GM12878 (cell line): ENCODE results near the gene ROM1. TPM values are rescaled to one million over a fixed set of nuclear protein-coding genes. Genes with fewer than 3 reads are reported as not detected.

Source experiments
- CHD4 ChIP-seq: fragments of 200-600 bp; sonication (generic); IDR thresholded peaks from 2 replicates; pipeline ENCODE4 v1.6.1; 2016; ENCODE audit warnings: mild to moderate bottlenecking
- CTCF ChIP-seq, 3 experiments: IDR thresholded peaks in 2 of 3; conservative IDR thresholded peaks in 1 of 3; 2 replicates each; pipeline ENCODE4 v1.5.1; 2011; ENCODE audit warnings: low read depth in 3 of 3, low read length in 3 of 3, mild to moderate bottlenecking in 3 of 3, control low read depth in 2 of 3, moderate library complexity in 2 of 3, inconsistent platforms in 1 of 3, mixed read lengths in 1 of 3; ENCODE audit not compliant: control insufficient read depth in 2 of 3, insufficient read depth in 1 of 3; ENCODE audit errors: extremely low read depth in 1 of 3
- CUX1 ChIP-seq: IDR thresholded peaks from 2 replicates; pipeline ENCODE4 v1.6.1; 2012; ENCODE audit warnings: improper control_type of control experiment, low read depth, low read length; ENCODE audit not compliant: insufficient replicate concordance
- EGR1 ChIP-seq, 2 experiments: IDR thresholded peaks; 1 replicate in 1 of 2; 2 replicates in 1 of 2; pipeline ENCODE4 v1.6.1; 2011 to 2012; ENCODE audit warnings: low read depth in 2 of 2, low read length in 2 of 2, borderline replicate concordance in 1 of 2, mild to moderate bottlenecking in 1 of 2, moderate library complexity in 1 of 2
- ESRRA ChIP-seq: IDR thresholded peaks from 2 replicates; pipeline ENCODE4 v1.6.1; 2012; ENCODE audit warnings: mild to moderate bottlenecking, low read length, improper control_type of control experiment
- GATAD2B ChIP-seq: fragments of 450-650 bp; conservative IDR thresholded peaks from 2 replicates; pipeline ENCODE4 v1.6.1; 2017; ENCODE audit warnings: low read depth, mild to moderate bottlenecking, moderate library complexity
- IKZF2 ChIP-seq, 2 experiments: fragments of 450-650 bp; IDR thresholded peaks; 2 replicates each; pipeline ENCODE4 v1.6.1; 2017; ENCODE audit warnings: mild to moderate bottlenecking in 2 of 2, moderate library complexity in 2 of 2
- MEF2B ChIP-seq: fragments of 450-650 bp; IDR thresholded peaks from 2 replicates; pipeline ENCODE4 v1.6.1; 2018; ENCODE audit warnings: mild to moderate bottlenecking, moderate library complexity; ENCODE audit not compliant: partially characterized antibody, poor library complexity, severe bottlenecking
- NFYA ChIP-seq: IDR thresholded peaks from 2 replicates; pipeline ENCODE4 v1.6.1; 2011; ENCODE audit warnings: low read depth, mild to moderate bottlenecking, low read length, improper control_type of control experiment, borderline replicate concordance
- SREBF1 ChIP-seq: IDR thresholded peaks from 2 replicates; pipeline ENCODE4 v1.6.1; 2012; ENCODE audit warnings: mild to moderate bottlenecking, low read length
- TCF7 ChIP-seq: IDR thresholded peaks from 2 replicates; pipeline ENCODE4 v1.6.1; 2014; ENCODE audit warnings: antibody characterized with exemption, borderline replicate concordance
- ZSCAN29 ChIP-seq: fragments of 450-650 bp; IDR thresholded peaks from 2 replicates; pipeline ENCODE4 v1.6.1; 2017; ENCODE audit warnings: mild to moderate bottlenecking, moderate library complexity
- polyA plus RNA-seq, 11 experiments: library from polyadenylated mRNA; depleted of rRNA in 4 of 11; unstranded in 6 of 11; stranded (reverse) in 5 of 11; fragments of >200 nt; fragmentation: Nextera tagmentation in 4 of 11; fragmentation: Illumina TruSeq in 1 of 11; extraction: Ambion mirVana in 4 of 11; extraction: Trizol in 1 of 11; gene quantifications; 1 replicate in 1 of 11; 2 replicates in 10 of 11; pipeline versions ENCODE4 v1.2.1 to v1.2.3, GENCODE V29; 2011 to 2016; ENCODE audit warnings: inconsistent platforms in 2 of 11, missing spikeins in 2 of 11, low read depth in 1 of 11
- total RNA-seq, 4 experiments: library from RNA; depleted of rRNA in 3 of 4; stranded (reverse); fragments of >200 nt in 3 of 4; fragmentation: Illumina TruSeq in 1 of 4; extraction: Trizol in 1 of 4; gene quantifications; 2 replicates each; pipeline versions ENCODE4 v1.2.1 to v1.2.3, GENCODE V29; 2013 to 2021

ROM1 gene
- total and polyA plus RNA-seq, 10 of the 15 experiments (the other 5 are each of a cell fraction or from before 2014, with no cell fraction given): 0.42 to 3.0 (median 1.1) TPM

GRCh38 chr11:62575837-62576236, 37.2 kb upstream of the ROM1 start (continued):
- TF ChIP-seq CTCF (IDR thresholded peaks at IDR 0.05 in 2 of 3, conservative IDR thresholded peaks at IDR 0.05 in 1 of 3; ENCODE audit: control insufficient read depth in 2 of 3, extremely low read depth in 1 of 3, insufficient read depth in 1 of 3, low read depth in 3 of 3, low read length in 3 of 3) (no peak), SREBF1 (no peak), MEF2B (no peak), IKZF2 (IDR thresholded peaks at IDR 0.05) (no peak), CHD4 (no peak), CUX1 (no peak), TCF7 (no peak), ESRRA (no peak), NFYA (no peak), EGR1 (IDR thresholded peaks at IDR 0.05; ENCODE audit: borderline replicate concordance in 1 of 2, low read depth in 2 of 2, low read length in 2 of 2) (no peak), GATAD2B (no peak), ZSCAN29 (no peak)
